Stimulated activated CD4-positive, alpha-beta T cell treated with anti-CD3 and anti-CD28 coated beads, Interleukin-15, amount 100 ng/mL, for 24 hours (primary cell): ENCODE results near the gene MINDY1.

Experiments used
- DNase-seq: peaks from one replicate; pipeline ENCODE4 v3.0.0-alpha.2; 2020

Gene MINDY1

DNA sequence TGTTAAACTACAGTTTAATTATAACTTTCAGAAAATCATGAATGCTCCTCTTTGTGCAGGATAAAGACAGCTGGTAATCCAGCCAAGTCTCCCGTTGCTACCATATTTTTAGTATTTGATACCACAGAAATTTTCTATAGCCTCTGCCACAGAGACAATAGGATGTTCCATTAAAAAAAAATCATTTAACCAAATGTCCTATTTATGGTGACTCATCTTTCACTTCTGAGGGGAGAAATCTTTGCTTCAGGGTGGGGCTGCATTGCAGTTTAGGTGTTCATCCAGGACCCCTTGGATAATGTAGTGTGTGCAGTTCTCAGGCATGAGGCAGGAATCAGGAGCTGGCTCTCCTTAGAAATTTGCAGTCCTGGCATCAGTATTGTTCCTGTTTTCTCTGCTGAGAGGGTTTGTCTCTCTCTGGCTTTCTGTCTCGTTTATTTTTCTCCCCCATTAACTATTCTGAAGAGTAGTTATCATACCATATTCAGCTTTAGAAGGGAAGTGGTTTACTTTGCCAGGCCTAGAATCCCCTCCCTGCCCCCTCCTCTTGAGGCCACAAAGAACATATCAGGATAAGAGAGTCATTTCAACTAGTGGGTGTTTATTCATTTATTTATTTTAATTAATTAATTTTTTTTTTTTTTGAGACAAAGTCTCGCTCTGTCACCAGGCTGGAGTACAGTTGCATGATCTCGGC, 4.6 kb upstream of the MINDY1 start:
- no peak for DNase-seq

DNA sequence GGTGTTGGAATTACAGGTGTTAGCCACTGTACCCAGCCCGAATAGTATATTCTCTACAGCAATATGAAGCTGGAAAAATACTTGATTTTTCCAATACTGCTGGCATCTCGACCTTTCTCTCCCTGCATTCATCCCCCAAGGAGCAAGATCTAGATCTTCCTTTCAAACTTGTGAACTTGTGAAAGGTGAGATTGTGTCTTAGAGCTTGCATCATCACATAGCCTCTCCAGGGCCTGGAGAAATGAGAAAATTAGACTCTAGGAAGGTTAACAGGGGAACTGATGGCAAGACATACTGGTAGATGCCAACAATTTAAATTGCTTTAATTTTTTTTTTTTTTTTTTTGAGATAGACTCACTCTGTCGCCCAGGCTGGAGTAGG, 3.6 kb upstream of the MINDY1 start:
- no peak for DNase-seq

DNA sequence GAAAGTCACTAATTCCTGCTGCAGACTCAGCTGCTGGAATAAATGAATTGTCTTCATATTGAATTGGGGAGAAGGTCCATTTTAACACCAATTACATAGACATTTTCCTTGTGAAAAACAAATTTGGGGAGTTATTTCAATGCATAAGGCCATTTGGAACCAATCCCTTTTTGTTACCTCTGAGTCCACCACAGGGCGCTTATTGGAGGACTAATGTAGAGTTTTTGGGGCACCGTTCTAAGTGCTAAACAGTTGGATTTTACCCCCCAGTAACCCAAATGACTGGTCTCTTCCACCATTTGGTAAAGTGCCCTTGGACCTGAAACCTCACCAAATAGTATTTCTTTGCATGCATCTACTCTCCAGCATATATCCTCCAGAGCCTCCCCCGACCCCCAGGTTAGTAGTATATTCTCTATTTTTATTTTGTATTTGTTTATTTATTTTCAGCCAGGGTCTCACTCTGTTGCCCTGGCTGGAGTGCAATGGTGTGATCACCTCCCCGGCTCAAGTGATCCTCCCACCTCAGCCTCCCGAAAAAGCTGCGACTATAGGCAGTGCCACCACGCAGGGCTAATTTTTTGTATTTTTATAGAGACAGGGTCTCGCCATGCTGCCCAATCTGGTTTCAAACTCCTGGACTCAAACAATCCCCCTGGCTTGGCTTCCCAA, 3.1 kb upstream of the MINDY1 start:
- DNase-seq, result no peak

DNA sequence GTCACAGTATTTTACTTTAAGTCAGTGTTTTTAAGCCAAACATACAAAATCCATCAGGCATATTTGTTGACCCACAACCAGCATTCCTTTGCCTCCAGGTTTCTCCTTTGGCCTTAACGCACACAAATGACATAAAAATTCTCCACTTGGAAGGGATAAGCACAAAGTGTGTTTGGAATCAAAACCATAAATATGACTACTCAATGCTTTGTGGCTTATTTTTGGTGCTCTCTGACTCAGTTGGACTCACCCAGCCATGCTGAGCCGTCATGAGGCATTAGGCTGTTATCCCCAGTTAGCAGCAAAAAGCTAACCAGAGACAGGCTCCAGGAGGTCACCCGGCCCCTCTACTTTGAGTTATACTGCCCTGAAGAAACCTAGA, 2.5 kb upstream of the MINDY1 start:
- peak; percentile 23 for DNase-seq

DNA sequence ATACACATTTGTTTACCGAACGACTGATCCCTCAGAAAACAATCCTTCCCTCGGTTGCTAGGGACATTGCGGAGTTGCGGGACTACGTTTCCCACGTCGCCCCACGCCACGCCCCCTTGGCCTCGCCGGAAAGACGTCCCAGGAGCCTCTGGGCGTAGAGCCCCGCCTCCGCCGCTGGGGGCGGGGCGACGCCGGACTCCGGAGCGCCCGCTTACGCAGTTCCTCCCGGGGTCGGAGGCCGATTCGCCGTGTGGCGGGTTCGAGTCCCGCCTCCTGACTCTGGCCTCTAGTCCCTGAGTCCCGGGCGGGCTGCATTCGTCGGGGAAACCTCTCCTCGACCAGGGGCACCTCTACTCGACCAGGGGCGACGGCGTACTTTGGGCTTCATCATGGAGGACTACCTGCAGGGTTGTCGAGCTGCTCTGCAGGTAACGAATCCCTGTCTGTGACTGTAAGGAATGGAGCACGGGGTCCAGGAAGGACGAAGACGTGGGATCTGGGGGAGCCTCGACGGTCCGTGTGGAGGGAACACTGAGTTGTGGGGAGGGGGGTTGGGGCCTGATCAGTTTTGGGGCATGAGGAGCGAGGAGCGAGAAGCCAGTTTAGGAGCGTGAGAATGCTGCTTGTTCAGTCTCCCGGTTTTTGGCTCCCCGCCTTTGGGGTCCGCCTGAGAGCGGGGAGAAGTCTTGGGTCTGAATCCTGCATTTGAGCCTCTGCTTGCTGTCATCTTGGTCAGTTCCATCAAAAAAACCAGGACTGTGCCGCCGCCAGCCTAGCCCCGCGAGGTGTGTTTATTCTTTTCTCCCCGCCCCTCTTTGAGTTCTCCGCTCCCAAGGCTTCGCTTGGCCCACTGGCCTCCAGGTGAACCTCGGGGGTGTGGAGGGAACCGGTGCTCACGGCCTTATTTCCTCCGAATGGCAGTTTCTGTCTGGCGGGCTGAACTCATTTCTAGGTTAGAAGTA, 1.8 kb upstream of the MINDY1 start, which contains the start of gene PRUNE1:
PRUNE1 (plus strand) TSS at position 206 of the 962 bp plus-strand sequence; CDS start at position 390, 184 bp downstream.
- DNase-seq, result peak; percentile 98

DNA sequence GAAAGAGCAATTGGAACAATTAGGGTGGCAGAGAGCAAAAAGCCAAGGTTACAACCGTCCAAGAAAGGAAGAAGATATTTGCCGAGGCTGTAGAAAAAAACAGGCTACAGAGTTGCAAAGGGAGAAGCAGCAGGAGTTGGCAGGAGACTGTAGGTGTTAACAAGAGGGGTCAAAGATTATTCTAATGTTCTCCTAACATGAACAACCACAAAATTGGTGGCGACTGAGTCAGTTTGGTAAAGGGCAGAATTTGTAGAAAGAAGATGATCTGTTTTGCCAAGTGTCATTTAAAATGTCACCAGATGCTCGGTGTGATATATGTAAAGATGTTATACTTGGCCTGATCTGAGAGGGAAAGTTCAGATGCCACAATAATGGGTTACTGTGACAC, 1.1 kb upstream of the MINDY1 start:
- DNase-seq, result no peak

DNA sequence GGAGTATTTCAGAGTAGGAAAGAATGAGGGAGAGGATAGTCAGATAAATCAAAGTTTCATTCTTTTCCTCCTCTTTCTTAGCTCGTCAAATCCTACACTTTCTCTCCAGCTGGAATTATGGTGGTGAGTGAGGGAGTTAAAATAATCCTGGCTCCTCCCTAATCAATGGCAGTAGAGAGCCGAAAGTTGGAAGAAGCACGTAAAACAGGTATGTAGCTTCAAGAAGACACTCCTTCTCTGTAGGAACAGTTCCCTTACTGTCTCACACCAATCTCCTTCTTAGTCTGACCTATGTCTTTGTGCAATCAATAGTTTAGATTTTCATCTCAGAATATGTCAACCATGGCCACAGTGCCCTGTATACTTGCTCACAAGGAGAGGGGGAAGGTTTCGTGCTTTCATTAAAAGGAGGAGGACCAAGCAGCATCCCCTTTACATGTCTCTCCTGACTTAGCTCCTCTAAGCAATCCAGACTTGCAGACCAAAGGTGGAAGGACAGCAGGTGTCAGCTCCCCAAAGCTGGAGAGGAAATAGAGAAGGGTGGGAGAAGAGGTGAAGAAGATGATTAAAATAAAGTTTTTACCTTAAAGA, 878 bp downstream of the MINDY1 start:
- DNase-seq, result no peak

DNA sequence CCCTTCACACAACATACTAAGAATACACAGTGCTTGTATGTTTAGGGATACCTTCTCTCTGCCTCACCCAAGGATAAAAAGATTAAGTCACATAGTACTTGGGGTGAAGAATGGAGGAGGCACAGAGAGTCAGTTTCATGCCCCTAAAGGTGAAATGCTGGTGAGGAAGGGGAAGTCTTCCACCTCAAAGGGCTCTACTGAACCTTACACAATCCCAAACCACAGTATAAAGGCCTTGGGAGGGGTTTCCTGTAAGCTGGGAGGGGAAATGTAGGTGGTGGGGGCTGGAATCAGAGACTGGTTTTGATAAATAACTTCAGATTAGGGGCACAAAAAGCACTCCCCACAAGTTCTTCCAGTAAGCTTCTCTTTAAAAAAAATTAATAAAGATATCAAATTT, 3.5 kb downstream of the MINDY1 start:
- DNase-seq, result no peak

DNA sequence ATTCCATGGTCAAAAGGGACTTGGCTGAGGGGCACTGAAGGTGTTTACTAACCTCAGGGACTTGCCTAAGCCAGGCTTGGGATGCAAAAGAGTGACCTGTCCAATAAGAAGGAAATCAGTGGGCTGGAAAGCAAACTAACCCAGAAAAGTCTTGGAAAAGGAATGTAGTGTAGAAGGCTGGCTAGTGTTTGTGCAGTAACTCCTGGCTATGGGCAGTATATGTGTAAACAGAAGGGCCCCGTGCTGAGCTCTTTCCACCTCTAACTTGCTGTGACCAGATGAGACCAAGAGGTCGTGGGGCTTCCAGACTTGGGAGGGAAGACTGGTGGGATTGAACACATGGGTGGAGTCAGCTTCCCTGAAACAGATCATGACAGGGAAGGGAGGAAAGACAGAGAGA, 4.1 kb downstream of the MINDY1 start:
- DNase-seq, result no peak

DNA sequence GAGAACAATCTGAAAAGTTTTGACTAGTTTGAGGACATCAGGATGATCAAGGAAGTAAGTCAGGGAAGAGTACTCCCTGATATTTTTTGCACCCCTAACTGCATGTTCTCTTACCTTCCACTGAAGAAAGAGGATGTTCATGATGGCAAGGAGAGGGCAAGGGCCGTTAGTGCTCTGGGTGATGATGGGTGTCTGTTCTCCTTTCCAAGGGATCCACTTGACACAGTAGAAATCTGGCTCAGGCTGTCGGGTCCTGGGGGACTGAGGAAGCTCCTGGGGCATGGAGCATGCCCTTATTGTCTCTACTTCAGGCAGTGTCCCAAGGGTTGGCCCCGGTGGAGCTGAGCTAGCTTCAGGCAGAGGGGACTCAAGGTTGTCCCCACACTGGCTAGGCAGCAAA, 4.7 kb downstream of the MINDY1 start:
- no peak for DNase-seq

DNA sequence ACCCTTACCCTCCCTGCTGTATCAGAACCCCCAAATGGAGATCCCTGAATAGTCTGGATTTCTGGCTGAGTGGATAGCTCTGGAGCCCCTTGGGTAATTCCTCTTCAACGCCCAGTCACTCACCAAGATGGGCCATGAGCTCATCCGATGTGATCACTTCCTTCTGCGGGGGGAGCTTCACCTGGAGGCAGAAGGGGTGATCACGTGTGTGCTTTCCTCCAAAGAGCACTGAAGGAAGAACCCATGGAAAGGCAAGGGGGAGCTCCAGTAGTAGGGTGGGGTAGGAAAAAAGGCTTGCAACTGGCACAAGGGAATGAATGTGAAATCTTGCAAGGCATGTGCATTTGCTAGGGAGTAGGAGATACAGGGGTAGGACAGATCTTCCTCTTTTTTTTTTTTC, 5.1 kb downstream of the MINDY1 start:
- DNase-seq, result no peak

DNA sequence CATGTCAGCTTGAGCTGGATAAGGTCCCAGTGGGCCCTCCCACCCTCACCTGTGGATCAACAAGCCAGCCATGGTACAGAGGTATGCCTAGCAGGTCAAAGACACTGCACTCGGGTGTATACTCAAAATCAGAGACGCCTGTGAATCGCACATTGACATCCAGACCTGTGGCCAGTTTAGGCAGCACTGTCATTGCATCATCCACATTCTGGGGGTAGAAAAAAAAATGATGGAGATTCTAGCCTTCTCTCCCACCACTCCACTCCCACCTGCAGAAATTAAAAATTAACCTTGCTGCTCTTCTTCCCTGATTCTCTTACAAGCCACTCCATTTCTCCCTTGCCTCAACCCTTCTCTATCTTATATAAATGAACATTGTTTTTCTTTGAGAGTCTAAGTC, 6.3 kb downstream of the MINDY1 start:
- DNase-seq, result no peak

DNA sequence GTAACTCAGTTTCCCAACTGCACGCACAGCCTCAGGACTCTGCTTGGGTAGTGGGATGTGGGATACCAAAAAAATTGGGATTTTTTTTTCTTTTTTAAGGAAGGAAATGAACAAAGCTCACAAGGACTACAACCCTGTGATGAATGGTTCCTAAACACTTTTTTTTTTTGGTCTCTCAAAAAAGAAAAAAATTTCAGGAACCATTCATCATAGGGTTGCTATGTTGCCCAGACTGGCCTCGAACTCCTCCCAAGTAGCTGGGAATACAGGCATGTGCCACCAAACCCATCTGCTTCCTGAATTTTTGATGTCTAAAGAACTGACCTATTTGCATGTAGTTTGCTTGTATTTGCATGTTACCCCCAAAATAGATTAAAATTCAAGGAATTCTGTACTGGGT, 6.8 kb downstream of the MINDY1 start:
- no peak for DNase-seq

DNA sequence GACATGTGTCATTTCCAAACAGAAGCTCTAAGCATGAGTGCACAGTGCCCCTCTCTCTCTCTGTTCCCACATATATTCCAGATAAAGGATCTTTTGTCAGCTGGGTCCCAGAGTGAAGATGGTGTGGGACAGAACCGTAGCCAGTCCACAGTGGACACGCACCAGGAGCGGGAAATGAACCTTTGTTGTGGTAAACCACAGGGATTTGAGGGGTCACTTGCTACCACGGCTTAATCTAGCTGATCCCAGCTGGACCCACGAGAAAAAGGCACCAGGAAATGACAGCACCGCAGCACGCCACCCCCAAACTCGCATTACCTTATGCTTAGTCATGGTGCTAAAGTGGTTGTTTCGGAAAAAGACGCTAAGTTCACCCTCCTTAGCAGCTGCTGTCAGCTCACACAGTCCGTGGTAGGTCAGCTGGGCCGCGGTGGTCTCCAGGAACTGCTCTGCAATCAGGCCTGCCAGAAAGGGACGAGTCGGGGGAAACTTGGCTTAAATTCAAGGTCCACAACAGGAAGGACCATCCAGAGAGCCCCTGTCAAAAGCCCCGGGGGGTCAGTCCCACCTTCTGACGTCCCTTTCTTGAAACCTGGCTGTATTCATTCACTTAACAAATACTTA, 7.5 kb downstream of the MINDY1 start:
- peak; percentile 47 for DNase-seq

DNA sequence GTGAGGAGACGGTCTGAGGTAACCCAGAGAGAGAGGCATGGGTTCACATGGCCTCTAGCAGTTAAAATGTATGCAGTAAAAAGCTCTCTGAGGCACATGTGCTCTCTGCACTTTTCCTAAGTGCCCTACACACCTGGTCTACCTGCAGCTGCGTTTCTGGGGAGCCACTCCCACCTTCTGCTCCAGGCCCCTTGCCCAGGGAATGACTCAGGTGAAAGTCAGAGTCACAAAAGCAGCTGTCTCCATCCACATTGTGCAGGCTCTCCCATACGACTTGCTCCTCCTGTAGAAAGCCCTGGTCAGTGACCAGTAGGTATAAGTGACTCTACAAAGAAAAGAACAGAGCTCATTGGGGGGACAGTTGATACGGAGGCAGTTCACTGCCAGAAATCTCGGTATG, 8.8 kb downstream of the MINDY1 start:
- DNase-seq, result no peak

DNA sequence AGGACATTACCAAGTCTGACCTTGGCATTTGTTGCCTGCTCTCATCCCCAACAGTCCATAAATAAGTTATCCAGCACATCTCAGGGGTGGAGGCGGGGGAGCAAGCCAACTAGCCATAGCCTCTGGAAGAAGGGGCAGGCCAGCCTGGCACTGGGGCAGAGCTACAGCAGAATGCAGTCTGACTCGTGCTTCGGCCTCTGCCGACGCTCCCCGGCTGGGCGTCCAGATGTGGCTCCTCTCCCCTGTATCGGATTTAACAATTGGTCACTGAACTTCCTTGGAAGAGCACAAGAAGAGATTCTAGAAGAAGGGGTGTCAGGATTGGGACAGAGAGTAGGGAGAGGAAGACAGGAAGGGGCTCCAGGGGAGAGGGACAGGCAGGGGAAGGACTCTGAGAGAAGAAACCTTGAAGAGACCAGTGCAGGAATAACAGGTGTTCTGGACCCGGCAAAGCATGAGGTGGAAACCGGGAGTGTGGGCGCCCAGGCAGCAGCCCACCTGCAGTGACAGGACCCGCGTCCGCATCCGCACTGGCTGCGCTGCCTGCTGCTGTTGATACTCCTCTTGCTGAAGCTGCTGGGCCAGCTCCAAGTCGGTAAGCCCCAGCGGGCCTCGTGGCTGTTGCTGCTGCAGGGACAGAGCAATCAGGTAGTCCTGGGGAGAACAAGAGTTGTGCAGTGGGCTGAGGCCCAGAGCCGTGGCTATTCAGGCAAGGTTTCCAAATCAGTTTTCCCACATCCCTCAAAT, 9.4 kb downstream of the MINDY1 start:
- DNase-seq, result no peak

DNA sequence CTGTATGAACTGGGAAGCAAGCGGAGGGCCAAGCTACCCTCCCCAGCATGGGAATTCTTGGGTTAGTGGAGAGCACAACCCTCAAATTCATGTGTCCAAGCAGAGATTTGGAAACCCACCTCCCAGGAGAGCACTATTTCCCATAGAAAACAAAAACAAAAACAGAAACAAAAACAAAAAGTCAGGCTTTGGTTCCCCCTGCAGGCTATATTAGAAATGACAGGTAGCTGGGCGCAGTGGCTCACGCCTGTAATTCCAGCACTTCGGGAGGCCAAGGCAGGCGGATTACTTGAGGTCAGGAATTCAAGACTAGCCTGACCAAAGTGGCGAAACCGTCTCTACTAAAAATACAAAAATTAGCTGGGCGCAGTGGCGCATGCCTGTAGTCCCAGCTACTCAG, 10.8 kb downstream of the MINDY1 start:
- DNase-seq, result no peak

DNA sequence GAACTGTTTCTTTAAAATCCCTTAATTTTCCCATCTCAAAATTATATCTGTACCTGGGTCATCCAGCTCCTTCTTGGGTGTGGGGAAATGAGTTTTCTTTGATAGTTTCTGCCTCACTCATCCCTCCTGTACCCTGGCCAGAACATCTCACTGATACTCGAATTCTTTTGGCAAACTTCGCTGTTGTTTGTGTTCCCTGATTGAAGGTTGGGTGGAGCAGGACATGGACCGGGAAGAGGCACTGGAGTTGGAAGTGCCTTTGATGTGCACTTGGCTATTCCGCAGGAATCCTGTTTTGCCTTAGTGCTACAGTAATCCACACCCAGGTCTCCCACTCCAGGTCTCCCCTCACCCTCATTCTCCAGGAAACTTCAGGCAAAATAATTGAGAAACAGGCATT, 11.2 kb downstream of the MINDY1 start:
- no peak for DNase-seq

DNA sequence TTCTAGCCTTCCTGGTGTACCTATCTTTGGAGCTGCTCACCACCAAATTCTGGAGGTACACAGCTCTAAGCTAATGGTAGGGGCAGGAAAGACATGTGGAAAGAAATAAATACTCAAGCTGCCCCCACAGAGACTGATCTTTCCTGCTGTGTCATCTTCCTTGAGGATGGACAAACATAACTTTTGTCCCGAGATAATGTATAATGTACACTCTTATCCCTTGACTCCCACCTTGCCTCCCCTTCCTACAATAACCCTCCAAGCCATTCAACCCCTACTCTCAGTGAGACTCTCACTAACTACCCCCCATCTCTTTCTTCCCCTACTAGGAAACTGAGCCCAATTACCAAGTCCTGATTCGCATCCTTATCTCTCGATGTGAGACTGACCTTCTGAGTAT, 12.5 kb downstream of the MINDY1 start:
- no peak for DNase-seq

DNA sequence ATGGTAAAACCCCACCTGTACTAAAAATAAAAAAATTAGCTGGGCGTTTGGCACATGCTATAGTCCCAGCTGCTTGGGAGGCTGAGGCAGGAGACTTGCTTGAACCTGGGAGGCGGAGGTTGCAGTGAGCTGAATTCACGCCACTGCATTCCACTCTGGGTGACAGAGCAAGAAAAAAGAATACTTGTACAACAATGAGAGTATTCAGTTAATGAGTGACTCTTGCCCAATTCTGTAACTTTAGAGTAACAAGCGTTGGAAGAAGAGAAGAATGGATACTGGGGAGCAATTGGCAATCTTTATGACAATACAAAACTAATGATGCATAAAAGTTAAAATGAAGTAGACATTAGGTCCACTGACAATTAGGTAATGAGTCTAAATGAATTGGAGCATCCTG, 14.1 kb downstream of the MINDY1 start:
- no peak for DNase-seq

DNA sequence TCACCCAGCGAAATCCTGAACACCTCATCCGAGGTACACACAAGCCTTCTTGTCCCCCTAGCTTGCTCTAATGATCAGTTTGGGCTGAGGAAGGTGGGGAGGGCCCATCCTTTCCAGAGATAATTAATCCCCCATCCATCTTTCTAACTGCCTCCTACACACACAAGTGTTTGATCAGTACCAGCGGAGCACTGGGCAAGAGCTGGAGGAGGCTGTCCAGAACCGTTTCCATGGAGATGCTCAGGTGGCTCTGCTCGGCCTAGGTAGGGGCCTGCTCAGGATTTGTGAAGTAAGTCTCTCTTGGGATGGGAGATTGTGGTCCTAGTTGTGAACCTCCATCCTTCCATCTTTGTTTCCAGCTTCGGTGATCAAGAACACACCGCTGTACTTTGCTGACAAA, 18.8 kb downstream of the MINDY1 start:
- DNase-seq, result no peak

DNA sequence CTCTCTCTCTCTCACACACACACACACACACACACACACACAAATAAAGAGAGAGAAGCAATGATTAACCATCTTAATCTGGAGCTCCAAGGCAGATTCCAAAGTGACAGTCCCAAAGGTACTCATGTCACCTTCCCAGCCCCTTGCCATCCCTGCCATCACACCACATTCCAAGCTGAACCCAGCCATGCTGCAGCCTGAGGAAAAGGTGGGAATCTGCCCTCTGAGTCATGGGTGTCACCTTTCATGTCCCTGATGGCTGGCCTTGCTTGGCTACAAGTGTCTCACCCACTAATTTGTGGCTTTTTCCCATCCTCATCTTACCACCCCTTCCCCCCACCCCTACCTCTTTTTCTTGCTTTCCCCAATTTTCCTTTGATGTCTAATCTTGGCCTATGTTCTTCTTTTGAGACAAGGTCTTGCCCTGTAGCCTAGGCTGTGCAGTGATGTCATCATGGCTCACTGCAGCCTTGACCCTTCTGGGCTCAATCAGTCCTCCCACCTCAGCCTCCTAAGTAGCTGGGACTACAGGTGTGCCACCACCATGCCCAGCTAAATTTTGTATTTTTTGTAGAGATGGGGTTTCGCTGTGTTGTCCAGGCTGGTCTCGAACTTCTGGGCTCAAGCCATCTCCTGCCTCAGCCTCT, 21.4 kb downstream of the MINDY1 start:
- no peak for DNase-seq
